Measurements from ENCODE around the gene CELSR1.

- no peak for TF ChIP-seq CTCF (IDR thresholded peaks at IDR 0.05)
- no peak for TF ChIP-seq POLR2A (IDR thresholded peaks at IDR 0.05)
Observed at GRCh38 chr22:46372686-46373085, 164.7 kb downstream of the CELSR1 start.

Measured in lower leg skin (tissue), 3 donors.